HFF-Myc (cell line): ENCODE measurements around the gene MPPED2.

ENCODE experiments used
- DNase-seq: peaks from one replicate; pipeline ENCODE4 v3.0.0-alpha.2; 2011; ENCODE audit warnings: low read depth; ENCODE audit errors: extremely low read depth
- H3K4me3 ChIP-seq: replicated peaks from 2 replicates; pipeline ENCODE4 v1.5.1; 2011; ENCODE audit warnings: low read depth, mild to moderate bottlenecking, control low read depth, low read length
- TF ChIP-seq, protein P1 (sequence below): IDR thresholded peaks from 2 replicates; pipeline ENCODE4 v1.5.1; 2012; ENCODE audit warnings: mild to moderate bottlenecking, low read depth, low read length, control low read depth; ENCODE audit errors: missing control alignments

MPPED2 gene

DNA sequence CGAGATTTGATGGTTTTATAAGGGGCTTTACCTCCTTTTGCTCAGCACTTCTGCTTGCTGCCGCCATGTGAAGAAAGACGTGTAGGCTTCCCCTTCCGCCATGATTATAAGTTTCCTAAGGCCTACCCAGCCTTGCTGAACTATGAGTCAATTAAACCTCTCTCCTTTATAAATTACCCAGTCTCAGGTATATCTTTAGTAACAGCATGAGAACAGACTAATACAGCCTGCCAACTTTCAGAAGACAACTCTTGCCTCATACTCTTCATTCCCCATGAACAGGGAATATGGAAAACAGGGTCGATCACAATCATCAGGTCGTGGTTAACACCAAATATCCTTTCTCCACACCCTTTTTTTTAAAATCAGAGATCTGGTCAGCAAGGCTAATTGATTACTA, 83.0 kb downstream of the MPPED2 start:
- H3K4me3 ChIP-seq, result no peak overlapping the region
- TF ChIP-seq, protein P1, sequence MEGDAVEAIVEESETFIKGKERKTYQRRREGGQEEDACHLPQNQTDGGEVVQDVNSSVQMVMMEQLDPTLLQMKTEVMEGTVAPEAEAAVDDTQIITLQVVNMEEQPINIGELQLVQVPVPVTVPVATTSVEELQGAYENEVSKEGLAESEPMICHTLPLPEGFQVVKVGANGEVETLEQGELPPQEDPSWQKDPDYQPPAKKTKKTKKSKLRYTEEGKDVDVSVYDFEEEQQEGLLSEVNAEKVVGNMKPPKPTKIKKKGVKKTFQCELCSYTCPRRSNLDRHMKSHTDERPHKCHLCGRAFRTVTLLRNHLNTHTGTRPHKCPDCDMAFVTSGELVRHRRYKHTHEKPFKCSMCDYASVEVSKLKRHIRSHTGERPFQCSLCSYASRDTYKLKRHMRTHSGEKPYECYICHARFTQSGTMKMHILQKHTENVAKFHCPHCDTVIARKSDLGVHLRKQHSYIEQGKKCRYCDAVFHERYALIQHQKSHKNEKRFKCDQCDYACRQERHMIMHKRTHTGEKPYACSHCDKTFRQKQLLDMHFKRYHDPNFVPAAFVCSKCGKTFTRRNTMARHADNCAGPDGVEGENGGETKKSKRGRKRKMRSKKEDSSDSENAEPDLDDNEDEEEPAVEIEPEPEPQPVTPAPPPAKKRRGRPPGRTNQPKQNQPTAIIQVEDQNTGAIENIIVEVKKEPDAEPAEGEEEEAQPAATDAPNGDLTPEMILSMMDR, result no peak
- no peak for DNase-seq

DNA sequence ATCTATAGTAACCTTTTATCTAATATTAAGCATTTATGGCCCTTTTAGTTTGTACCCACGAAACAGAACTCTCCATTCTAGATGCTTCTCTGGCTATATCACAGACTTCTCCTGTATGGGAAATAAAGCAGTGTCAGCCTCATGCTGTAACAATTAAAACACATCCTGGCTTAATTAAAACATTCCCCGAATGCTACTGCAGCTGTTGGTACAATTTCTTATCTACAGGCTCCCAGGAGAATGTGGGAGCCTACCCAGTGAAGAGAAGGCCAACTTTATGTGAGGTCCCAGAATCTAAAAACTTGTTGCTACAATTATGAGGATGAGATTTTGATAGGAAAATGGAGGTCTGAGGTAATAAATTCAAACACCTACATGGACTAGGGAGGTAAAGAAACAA, 83.8 kb downstream of the MPPED2 start:
- no peak for DNase-seq

DNA sequence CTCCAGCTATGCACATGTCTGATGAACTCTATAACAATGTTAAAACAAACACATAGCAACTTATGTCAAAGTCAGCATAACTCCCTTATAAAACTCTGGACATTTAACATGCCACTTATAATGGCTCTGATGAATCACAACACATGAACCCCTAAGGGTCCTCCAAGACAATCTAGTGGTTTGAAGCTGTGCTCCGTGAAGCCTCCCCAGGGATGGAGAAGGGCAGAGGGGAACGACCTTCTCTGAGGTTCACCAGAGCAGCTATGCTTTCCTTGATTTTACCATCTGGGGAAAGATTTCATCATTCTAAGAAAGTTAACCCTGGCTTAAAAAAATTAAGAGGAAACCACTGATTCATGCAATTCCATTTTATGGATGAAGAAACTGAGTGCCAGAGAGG, 84.4 kb downstream of the MPPED2 start:
- no peak overlapping the region for H3K4me3 ChIP-seq
- no peak for DNase-seq
- TF ChIP-seq, protein P1, result no peak

More for the DNA sequence above, 83.8 kb downstream of the MPPED2 start:
- no peak overlapping the region for H3K4me3 ChIP-seq
- TF ChIP-seq, protein P1, result no peak

DNA sequence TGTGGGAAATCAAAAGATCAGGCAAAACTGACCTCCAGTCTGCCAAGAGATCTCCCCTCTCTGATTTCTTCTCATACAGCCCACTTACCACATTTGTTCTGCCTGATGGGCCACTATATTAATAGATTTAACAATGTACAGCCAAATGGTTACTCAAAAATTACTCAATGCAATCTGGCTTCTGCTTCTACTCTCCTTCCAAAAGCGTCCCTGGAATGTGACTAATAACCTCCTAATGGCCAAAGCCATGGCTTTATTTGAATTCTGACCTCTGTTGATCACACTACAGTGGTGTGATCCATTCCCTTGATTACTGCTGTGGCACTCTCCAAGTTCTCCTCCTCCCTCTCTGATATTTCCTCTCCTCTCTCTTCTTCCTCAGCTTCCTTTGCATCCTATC, 86.2 kb downstream of the MPPED2 start:
- DNase-seq, result no peak

DNA sequence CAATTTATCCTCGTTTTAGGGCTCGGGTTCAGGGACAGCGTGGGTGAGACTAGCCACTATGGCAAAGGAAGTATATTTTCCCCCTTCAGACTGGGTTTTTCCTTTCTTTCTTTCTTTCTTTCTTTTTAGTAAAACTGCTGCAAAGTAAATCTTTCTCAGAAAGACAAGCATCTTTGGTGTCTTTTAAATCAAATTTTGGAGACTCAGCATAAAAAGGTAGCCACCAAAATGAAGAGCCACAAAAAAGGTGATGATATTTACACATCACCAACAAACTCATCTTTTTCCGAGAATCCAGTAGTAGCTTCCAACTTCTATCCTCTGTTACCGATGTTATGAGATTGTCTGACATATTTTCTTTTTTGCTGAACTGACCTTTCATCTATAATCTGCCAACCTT, 88.6 kb downstream of the MPPED2 start:
- TF ChIP-seq, protein P1, result no peak
- no peak for DNase-seq
- no peak overlapping the region for H3K4me3 ChIP-seq

More for the DNA sequence above, 86.2 kb downstream of the MPPED2 start:
- TF ChIP-seq, protein P1, result no peak
- no peak overlapping the region for H3K4me3 ChIP-seq

DNA sequence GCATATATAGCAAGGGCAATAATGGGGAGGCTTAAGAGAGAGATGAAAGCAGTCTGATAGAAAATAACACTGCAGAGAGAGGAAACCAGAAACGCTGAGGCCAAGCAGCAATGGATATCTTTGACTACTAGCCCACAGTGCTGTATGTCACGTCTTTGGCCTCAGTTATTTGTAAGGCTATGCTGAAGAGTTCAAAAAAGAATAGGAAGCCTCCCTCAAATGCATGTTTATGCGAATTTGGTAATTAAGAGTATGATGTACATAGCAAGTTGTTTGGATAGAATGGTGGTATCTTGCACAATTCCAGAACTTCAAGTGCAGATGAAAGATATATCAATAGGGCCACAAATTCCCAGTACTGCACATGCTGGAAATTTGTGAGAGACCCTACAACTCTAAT, 89.2 kb downstream of the MPPED2 start:
- no peak for DNase-seq
- no peak overlapping the region for H3K4me3 ChIP-seq
- TF ChIP-seq, protein P1, result no peak

DNA sequence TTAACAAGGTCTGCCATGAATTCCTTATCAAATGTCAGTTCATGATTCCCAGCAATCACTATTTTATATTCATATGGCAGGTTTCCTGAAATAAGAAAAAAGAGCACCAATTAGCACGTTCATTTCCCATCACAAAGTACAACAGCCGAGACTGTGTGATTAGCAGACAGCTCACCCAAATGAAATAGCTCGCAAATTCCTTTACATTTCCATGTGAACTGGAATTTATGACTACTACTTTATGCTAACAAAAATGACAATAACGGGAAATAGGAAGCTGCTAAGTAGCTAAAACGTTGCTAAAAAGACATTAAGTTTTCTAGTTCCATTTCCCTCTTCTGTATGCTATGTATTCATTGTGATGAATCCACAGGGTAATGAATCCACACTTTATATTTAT, 90.7 kb downstream of the MPPED2 start:
- TF ChIP-seq, protein P1, result no peak
- DNase-seq, result no peak
- no peak overlapping the region for H3K4me3 ChIP-seq
